Type B pancreatic cell (in vitro differentiated cells): ENCODE data around the gene RABL6. TPM values are rescaled to one million over a fixed set of nuclear protein-coding genes. Genes with fewer than 3 reads are reported as not detected.
A peak's percentile ranks its signal among the peaks of the same experiment; 100 is the strongest.
"Not testable (repeated sequence)": the region's sequence is repeated elsewhere in the genome, so short reads cannot be mapped to it uniquely, and the experiment has no call there.

Experiments
- DNase-seq: peaks from one replicate; pipeline ENCODE4 v3.0.0; 2021; ENCODE audit warnings: mixed read lengths; ENCODE audit not compliant: unreplicated experiment; ENCODE audit errors: extremely low spot score
- H3K27ac Mint-ChIP-seq: 2 replicates; pipeline ENCODE4 v1.8.0; 2021; ENCODE audit warnings: mild to moderate bottlenecking, mixed read lengths
- H3K27me3 Mint-ChIP-seq: 2 replicates; pipeline ENCODE4 v1.8.0; 2021; ENCODE audit warnings: mixed read lengths
- H3K36me3 Mint-ChIP-seq: 2 replicates; pipeline ENCODE4 v1.8.0; 2021; ENCODE audit warnings: mixed read lengths
- H3K4me1 Mint-ChIP-seq: one replicate; pipeline ENCODE4 v1.8.0; 2021; ENCODE audit warnings: mixed read lengths; ENCODE audit not compliant: unreplicated experiment
- H3K4me3 Mint-ChIP-seq: 2 replicates; pipeline ENCODE4 v1.8.0; 2021; ENCODE audit warnings: mild to moderate bottlenecking, mixed read lengths
- H3K9me3 Mint-ChIP-seq: 2 replicates; pipeline ENCODE4 v1.8.0; 2021; ENCODE audit warnings: mixed read lengths
- total RNA-seq: library from RNA; stranded (reverse); gene quantifications from 2 replicates; pipeline ENCODE4 v1.2.1, GENCODE V29; 2021; ENCODE audit warnings: low replicate concordance
- TF ChIP-seq, protein P1 (sequence below): fragments of 200-600 bp; sonication (generic); conservative IDR thresholded peaks from 2 replicates; pipeline ENCODE4 v1.5.0; 2021; ENCODE audit warnings: antibody characterized with exemption, mild to moderate bottlenecking

RABL6 gene
- total RNA-seq, 1 donor from 2014 or later, result 112 TPM

- peaks cover 13% of the 10 kb centered on the region for H3K27me3 Mint-ChIP-seq
- H3K9me3 Mint-ChIP-seq, result no peaks in the 10 kb centered on the region
- TF ChIP-seq, protein P1, sequence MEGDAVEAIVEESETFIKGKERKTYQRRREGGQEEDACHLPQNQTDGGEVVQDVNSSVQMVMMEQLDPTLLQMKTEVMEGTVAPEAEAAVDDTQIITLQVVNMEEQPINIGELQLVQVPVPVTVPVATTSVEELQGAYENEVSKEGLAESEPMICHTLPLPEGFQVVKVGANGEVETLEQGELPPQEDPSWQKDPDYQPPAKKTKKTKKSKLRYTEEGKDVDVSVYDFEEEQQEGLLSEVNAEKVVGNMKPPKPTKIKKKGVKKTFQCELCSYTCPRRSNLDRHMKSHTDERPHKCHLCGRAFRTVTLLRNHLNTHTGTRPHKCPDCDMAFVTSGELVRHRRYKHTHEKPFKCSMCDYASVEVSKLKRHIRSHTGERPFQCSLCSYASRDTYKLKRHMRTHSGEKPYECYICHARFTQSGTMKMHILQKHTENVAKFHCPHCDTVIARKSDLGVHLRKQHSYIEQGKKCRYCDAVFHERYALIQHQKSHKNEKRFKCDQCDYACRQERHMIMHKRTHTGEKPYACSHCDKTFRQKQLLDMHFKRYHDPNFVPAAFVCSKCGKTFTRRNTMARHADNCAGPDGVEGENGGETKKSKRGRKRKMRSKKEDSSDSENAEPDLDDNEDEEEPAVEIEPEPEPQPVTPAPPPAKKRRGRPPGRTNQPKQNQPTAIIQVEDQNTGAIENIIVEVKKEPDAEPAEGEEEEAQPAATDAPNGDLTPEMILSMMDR, result no peak
- no peaks in the 10 kb centered on the region for H3K36me3 Mint-ChIP-seq
- peaks cover 8% of the 10 kb centered on the region for H3K4me1 Mint-ChIP-seq
- H3K4me3 Mint-ChIP-seq, result no peak within 1 kb of the TSS
- no peak for DNase-seq
- H3K27ac Mint-ChIP-seq, result no peak within 1 kb of the TSS
Observed at GRCh38 chr9:136764301-136764891, 43.4 kb upstream of the RABL6 start, which contains the start of gene LCN15. Gene LCN15, minus strand, starts transcription at chr9:136764518. Its CDS starts 30 bp downstream, at chr9:136764488.

DNA sequence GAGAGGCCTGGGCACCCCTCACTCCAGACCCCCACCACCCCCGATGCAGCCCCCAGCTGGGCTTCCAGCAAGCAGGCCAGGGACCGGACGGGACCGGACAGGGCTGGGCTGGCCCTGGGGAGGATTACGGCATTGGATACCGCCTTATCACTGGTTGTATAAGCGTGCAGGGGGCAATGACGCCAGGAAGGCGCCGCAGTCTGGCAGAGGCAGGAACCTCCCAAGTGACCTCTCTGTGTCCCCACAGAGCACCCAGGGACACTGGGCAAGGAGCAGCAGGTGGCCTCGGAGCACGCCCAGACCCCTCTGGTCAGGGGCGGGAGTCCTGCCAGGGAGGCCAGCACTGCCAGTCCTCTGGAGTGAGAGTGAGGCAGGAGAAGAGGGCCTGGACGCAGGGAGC lies 42.7 kb upstream of the RABL6 start:
- H3K27ac Mint-ChIP-seq, result no peak overlapping the region
- TF ChIP-seq, protein P1, result no peak
- peaks cover 13% of the 10 kb centered on the region for H3K27me3 Mint-ChIP-seq
- H3K4me3 Mint-ChIP-seq, result no peak overlapping the region
- peaks cover 7% of the 10 kb centered on the region for H3K4me1 Mint-ChIP-seq
- H3K36me3 Mint-ChIP-seq, result no peaks in the 10 kb centered on the region
- DNase-seq, result no peak
- no peaks in the 10 kb centered on the region for H3K9me3 Mint-ChIP-seq

- not testable (repeated sequence) for H3K9me3 Mint-ChIP-seq, H3K36me3 Mint-ChIP-seq, DNase-seq, H3K27ac Mint-ChIP-seq, H3K4me3 Mint-ChIP-seq, H3K4me1 Mint-ChIP-seq
- peaks cover 13% of the 10 kb centered on the region for H3K27me3 Mint-ChIP-seq
Observed at GRCh38 chr9:136765745-136766409, 41.9 kb upstream of the RABL6 start.

DNA sequence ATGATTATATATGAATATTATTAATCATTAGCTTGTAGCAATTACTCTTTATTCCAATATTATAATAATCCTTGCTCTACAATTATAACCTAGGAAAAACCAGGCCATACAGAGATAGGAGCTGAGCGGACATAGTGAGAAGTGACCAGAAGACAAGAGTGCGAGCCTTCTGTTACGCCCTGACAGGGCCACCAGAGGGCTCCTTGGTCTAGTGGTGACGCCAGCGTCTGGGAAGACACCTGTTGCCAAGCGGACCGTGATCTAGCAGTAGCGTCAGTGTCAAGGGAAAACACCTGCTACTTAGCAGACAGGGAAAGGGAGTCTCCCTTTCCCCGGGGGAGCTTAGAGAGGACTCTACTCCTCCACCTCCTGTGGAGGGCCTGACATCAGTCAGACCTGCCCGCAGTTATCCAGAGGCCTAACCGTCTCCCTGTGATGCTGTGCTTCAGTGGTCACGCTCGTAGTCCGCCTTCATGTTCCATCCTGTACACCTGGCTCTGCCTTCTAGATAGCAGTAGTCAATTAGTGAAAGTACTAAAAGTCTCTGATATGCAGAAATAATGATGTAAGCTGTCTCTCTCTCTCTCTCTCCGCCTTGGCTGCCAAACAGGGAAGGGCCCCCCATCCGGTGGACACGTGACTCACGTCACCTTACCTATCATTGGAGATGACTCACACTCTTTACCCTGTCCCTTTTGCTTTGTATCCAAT lies 41.2 kb upstream of the RABL6 start:
- not testable (repeated sequence) for H3K4me3 Mint-ChIP-seq, H3K36me3 Mint-ChIP-seq, H3K9me3 Mint-ChIP-seq, H3K4me1 Mint-ChIP-seq, DNase-seq
- H3K27me3 Mint-ChIP-seq, result peaks cover 13% of the 10 kb centered on the region
- TF ChIP-seq, protein P1, result peak; percentile 72
- peak overlapping the region; percentile 5 for H3K27ac Mint-ChIP-seq

DNA sequence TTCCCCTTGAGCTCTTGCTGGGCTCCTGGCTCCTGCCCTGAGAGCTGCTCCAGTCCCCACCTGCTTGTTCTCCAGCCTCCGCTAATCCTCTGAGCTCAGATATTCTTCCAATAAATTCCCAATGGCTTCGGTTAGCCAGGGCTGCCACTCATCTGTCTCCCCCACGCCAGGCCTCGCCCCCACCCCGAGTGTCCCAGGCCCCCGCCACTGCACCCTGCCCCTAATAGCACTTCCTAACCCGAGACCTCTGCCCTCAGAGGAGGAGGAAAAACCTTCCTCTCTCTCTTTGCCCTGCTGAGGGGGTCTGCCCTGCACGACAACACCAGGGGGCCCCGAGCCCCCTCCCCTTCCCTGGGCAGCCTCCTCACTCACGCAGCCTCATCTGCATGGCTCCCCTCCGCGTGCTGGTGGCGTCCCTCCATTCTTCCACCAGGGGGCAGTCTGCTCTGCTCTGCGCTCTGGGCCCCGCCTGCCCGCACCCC lies 38.0 kb upstream of the RABL6 start:
- H3K36me3 Mint-ChIP-seq, result no peaks in the 10 kb centered on the region
- no peak for DNase-seq
- no peak overlapping the region for H3K4me3 Mint-ChIP-seq
- no peak overlapping the region for H3K27ac Mint-ChIP-seq
- H3K4me1 Mint-ChIP-seq, result no peaks in the 10 kb centered on the region
- peaks cover 13% of the 10 kb centered on the region for H3K27me3 Mint-ChIP-seq
- peaks cover 5% of the 10 kb centered on the region for H3K9me3 Mint-ChIP-seq
- TF ChIP-seq, protein P1, result peak; percentile 68
